CD14-positive monocyte (primary cell): Measurements from ENCODE around the gene SRI. TPM values are rescaled to one million over a fixed set of nuclear protein-coding genes. Genes with fewer than 3 reads are reported as not detected.

ENCODE experiments used
- DNase-seq, 3 donors: peaks; one replicate each; pipeline ENCODE4 v3.0.0-alpha.2; 2011 to 2022
- H2AFZ ChIP-seq: 2 replicates; pipeline ENCODE4 v1.6.0; 2012; ENCODE audit warnings: mild to moderate bottlenecking, low read depth, low read length, inconsistent platforms; ENCODE audit not compliant: insufficient read depth, poor library complexity, severe bottlenecking
- H3K27ac ChIP-seq, 2 donors: 1 replicate in 1 of 2; 2 replicates in 1 of 2; pipeline ENCODE4 v1.5.1; 2012 to 2013; ENCODE audit warnings: low read length in 2 of 2, control low read depth in 1 of 2, inconsistent platforms in 1 of 2, low read depth in 1 of 2, mild to moderate bottlenecking in 1 of 2
- H3K27me3 ChIP-seq, 2 donors: one replicate each; pipeline versions ENCODE4 v1.6.0 to v1.6.1; 2011 to 2013; ENCODE audit warnings: low read length in 2 of 2; ENCODE audit not compliant: control insufficient read depth in 2 of 2, insufficient read depth in 2 of 2
- H3K36me3 ChIP-seq, 2 donors: replicated peaks in 1 of 2; 1 replicate in 1 of 2; 2 replicates in 1 of 2; pipeline versions ENCODE4 v1.5.1 to v1.6.1; 2012 to 2013; ENCODE audit warnings: low read length in 2 of 2, control low read depth in 1 of 2, inconsistent platforms in 1 of 2, mild to moderate bottlenecking in 1 of 2; ENCODE audit not compliant: insufficient read depth in 2 of 2, control insufficient read depth in 1 of 2
- H3K4me1 ChIP-seq, 2 donors: 1 replicate in 1 of 2; 2 replicates in 1 of 2; pipeline versions ENCODE4 v1.5.1 to v1.6.1; 2012 to 2013; ENCODE audit warnings: low read length in 2 of 2, control low read depth in 1 of 2, inconsistent platforms in 1 of 2, mild to moderate bottlenecking in 1 of 2, moderate library complexity in 1 of 2; ENCODE audit not compliant: insufficient read depth in 2 of 2, control insufficient read depth in 1 of 2
- H3K4me2 ChIP-seq: replicated peaks from 2 replicates; pipeline ENCODE3; 2012; ENCODE audit warnings: low read length, moderate library complexity, mild to moderate bottlenecking; ENCODE audit not compliant: poor library complexity, severe bottlenecking; ENCODE audit errors: extremely low read depth
- H3K4me3 ChIP-seq, 3 experiments: fragments of 200-600 bp in 1 of 3; sonication (generic) in 1 of 3; replicated peaks in 1 of 3; 1 replicate in 2 of 3; 2 replicates in 1 of 3; pipeline ENCODE4 v1.5.1; 2011 to 2013; ENCODE audit warnings: low read length in 3 of 3, mild to moderate bottlenecking in 3 of 3, control low read depth in 2 of 3, low read depth in 2 of 3, inconsistent platforms in 1 of 3, moderate library complexity in 1 of 3
- H3K79me2 ChIP-seq: 2 replicates; pipeline ENCODE4 v1.6.0; 2012; ENCODE audit warnings: mild to moderate bottlenecking, control low read depth, inconsistent platforms, low read length, moderate library complexity; ENCODE audit not compliant: insufficient read depth
- H3K9ac ChIP-seq: 2 replicates; pipeline ENCODE4 v1.6.0; 2017; ENCODE audit warnings: low read length, mild to moderate bottlenecking; ENCODE audit not compliant: insufficient read depth, poor library complexity, severe bottlenecking
- H3K9me3 ChIP-seq, 2 donors: replicated peaks in 1 of 2; 1 replicate in 1 of 2; 2 replicates in 1 of 2; pipeline versions ENCODE4 v1.5.1 to v1.6.1; 2012 to 2013; ENCODE audit warnings: low read length in 2 of 2, control low read depth in 1 of 2; ENCODE audit not compliant: control insufficient read depth in 1 of 2, insufficient read depth in 1 of 2
- H4K20me1 ChIP-seq: 2 replicates; pipeline ENCODE4 v1.6.0; 2012; ENCODE audit warnings: mild to moderate bottlenecking, low read length, control low read depth, moderate library complexity; ENCODE audit not compliant: insufficient read depth
- H3K27ac Mint-ChIP-seq, 7 donors: one replicate each; pipeline ENCODE4 v1.8.0; 2020; ENCODE audit warnings: mild to moderate bottlenecking in 7 of 7, mixed read lengths in 7 of 7, moderate library complexity in 6 of 7, inconsistent platforms in 2 of 7
- H3K27me3 Mint-ChIP-seq, 3 donors: one replicate each; pipeline ENCODE4 v1.8.0; 2021 to 2022; ENCODE audit warnings: low read depth in 3 of 3, mild to moderate bottlenecking in 3 of 3, mixed read lengths in 3 of 3, moderate library complexity in 3 of 3, inconsistent platforms in 1 of 3
- H3K36me3 Mint-ChIP-seq, 2 donors: one replicate each; pipeline ENCODE4 v1.8.0; 2020; ENCODE audit warnings: mixed read lengths in 2 of 2, inconsistent platforms in 1 of 2, mild to moderate bottlenecking in 1 of 2
- H3K4me1 Mint-ChIP-seq: one replicate; pipeline ENCODE4 v1.8.0; 2020; ENCODE audit warnings: mild to moderate bottlenecking, mixed read lengths
- H3K4me3 Mint-ChIP-seq, 2 donors: one replicate each; pipeline ENCODE4 v1.8.0; 2020; ENCODE audit warnings: mild to moderate bottlenecking in 2 of 2, mixed read lengths in 2 of 2, moderate library complexity in 1 of 2
- H3K9me3 Mint-ChIP-seq, 7 donors: one replicate each; pipeline ENCODE4 v1.8.0; 2020 to 2022; ENCODE audit warnings: mixed read lengths in 7 of 7, mild to moderate bottlenecking in 6 of 7, moderate library complexity in 6 of 7, inconsistent platforms in 2 of 7
- WGBS: methylation state at CpG from one replicate; pipeline ENCODE4 v1.1.5; 2013; ENCODE audit warnings: missing lambda C conversion rate; ENCODE audit not compliant: insufficient coverage; 5-methylcytosine and 5-hydroxymethylcytosine counted together
- intact Hi-C, 2 donors: fragments of 100-400 bp; cut with micrococcal nuclease; formaldehyde crosslinking; loops; one replicate each; pipeline versions ENCODE4 v1.15.0 to v1.15.1; 2023
- polyA plus RNA-seq, 3 donors: library from polyadenylated mRNA; depleted of rRNA in 1 of 3; unstranded in 2 of 3; stranded (reverse) in 1 of 3; fragments of 300-500 nt in 2 of 3; fragments of >200 nt in 1 of 3; fragmentation: Illumina TruSeq in 2 of 3; gene quantifications; 1 replicate in 2 of 3; 2 replicates in 1 of 3; pipeline ENCODE4 v1.2.3, GENCODE V29; 2012 to 2021
- TF ChIP-seq, protein P1 (sequence below): fragments of 200-600 bp; IDR thresholded peaks from one replicate; pipeline ENCODE4 v1.8.0; 2022; ENCODE audit warnings: antibody characterized with exemption, mild to moderate bottlenecking

The SRI gene
- polyA plus RNA-seq, 3 donors = 53.0 to 238 (median 216) TPM

DNA sequence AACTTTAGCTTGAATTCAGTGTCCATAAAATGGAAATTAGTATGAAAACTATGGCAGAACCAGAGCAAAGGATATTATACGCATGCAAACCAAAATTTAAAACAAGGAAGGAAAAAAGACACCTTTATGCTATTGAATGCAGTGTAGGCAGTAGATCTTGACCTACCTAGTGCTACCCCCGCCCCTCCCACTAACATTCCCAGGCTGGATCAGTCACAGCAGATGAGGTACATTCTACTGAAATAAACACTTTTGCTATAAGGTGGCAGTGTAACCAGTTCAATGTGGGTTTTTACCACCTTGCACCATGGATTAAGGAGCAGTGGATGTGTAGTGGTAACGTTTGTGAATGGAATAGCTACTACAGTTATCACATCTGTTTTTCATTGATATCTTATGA, 27.9 kb downstream of the SRI start:
- DNase-seq = no peak
- H2AFZ ChIP-seq = no peak overlapping the region
- no peak overlapping the region for H3K4me3 ChIP-seq
- intact Hi-C loops = no loop called here
- H3K4me2 ChIP-seq = no peak overlapping the region
- H3K79me2 ChIP-seq = no peaks in the 10 kb centered on the region
- no peak overlapping the region for H3K27ac Mint-ChIP-seq
- no peaks in the 10 kb centered on the region for H4K20me1 ChIP-seq
- H3K4me3 Mint-ChIP-seq = no peak overlapping the region
- no peak overlapping the region for H3K9ac ChIP-seq
- H3K36me3 ChIP-seq = no peaks in the 10 kb centered on the region
- no peaks in the 10 kb centered on the region for H3K9me3 ChIP-seq
- H3K27ac ChIP-seq = no peak overlapping the region
- no peaks in the 10 kb centered on the region for H3K36me3 Mint-ChIP-seq
- H3K27me3 ChIP-seq = no peaks in the 10 kb centered on the region
- WGBS = no CpG with 5 or more reads among the region's 3 CpGs
- H3K4me1 ChIP-seq = no peaks in the 10 kb centered on the region
- H3K4me1 Mint-ChIP-seq = no peaks in the 10 kb centered on the region
- TF ChIP-seq, protein P1, sequence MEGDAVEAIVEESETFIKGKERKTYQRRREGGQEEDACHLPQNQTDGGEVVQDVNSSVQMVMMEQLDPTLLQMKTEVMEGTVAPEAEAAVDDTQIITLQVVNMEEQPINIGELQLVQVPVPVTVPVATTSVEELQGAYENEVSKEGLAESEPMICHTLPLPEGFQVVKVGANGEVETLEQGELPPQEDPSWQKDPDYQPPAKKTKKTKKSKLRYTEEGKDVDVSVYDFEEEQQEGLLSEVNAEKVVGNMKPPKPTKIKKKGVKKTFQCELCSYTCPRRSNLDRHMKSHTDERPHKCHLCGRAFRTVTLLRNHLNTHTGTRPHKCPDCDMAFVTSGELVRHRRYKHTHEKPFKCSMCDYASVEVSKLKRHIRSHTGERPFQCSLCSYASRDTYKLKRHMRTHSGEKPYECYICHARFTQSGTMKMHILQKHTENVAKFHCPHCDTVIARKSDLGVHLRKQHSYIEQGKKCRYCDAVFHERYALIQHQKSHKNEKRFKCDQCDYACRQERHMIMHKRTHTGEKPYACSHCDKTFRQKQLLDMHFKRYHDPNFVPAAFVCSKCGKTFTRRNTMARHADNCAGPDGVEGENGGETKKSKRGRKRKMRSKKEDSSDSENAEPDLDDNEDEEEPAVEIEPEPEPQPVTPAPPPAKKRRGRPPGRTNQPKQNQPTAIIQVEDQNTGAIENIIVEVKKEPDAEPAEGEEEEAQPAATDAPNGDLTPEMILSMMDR = no peak
- H3K9me3 Mint-ChIP-seq = peaks cover 0 to 4% (median 0%) of the 10 kb centered on the region in 7 donors
- H3K27me3 Mint-ChIP-seq = no peaks in the 10 kb centered on the region

DNA sequence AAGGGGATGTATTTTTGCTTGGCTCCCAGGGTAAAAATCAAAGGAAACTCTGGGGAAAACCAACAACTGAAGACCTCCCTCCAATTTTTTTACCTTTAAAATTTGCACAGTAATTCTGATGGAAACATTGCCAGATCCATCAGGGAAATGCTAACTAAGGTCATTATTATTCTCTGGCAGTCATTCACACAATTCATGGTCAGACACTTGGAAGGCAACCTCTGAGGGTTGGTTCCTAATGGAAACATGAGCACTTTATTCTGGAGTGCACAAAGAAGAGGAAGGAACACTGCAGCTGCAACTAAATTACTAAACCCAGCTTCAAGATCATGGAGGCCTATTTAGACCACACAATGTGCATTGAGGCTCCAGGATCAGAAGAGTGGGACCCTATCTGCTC, 34.2 kb downstream of the SRI start:
- Histone ChIP-seq H3K27ac (no peak overlapping the region), H3K9ac (no peak overlapping the region), H3K36me3 (no peaks in the 10 kb centered on the region), H3K9me3 (no peaks in the 10 kb centered on the region), H2AFZ (no peak overlapping the region), H4K20me1 (no peaks in the 10 kb centered on the region), H3K79me2 (no peaks in the 10 kb centered on the region), H3K4me1 (no peaks in the 10 kb centered on the region), H3K4me3 (no peak overlapping the region), H3K4me2 (no peak overlapping the region), H3K27me3 (no peaks in the 10 kb centered on the region)
- peaks cover 0 to 4% (median 0%) of the 10 kb centered on the region in 7 donors for H3K9me3 Mint-ChIP-seq
- no peak overlapping the region for H3K27ac Mint-ChIP-seq
- TF ChIP-seq, protein P1 = no peak
- no peak for DNase-seq
- no peak overlapping the region for H3K4me3 Mint-ChIP-seq
- no peaks in the 10 kb centered on the region for H3K4me1 Mint-ChIP-seq
- H3K36me3 Mint-ChIP-seq = no peaks in the 10 kb centered on the region
- intact Hi-C loops = no loop called here
- peaks cover 0 to 1% (median 0%) of the 10 kb centered on the region in 3 donors for H3K27me3 Mint-ChIP-seq
